Breast epithelium (tissue), 4 donors: ENCODE data around the gene UGT1A7. TPM values are rescaled to one million over a fixed set of nuclear protein-coding genes. Genes with fewer than 3 reads are reported as not detected.
"Not testable (repeated sequence)": the region's sequence is repeated elsewhere in the genome, so short reads cannot be mapped to it uniquely, and the experiment has no call there.

Source experiments
- DNase-seq, 2 donors: peaks; one replicate each; pipeline ENCODE4 v3.0.0-alpha.2; 2019; ENCODE audit warnings: low spot score in 2 of 2
- H3K27ac ChIP-seq, 2 donors: fragments of 200-600 bp; sonication (generic) in 1 of 2; one replicate each; pipeline ENCODE4 v1.5.1; 2016 to 2019; ENCODE audit warnings: mild to moderate bottlenecking in 1 of 2
- H3K27me3 ChIP-seq, 2 donors: fragments of 200-600 bp; sonication (generic) in 1 of 2; one replicate each; pipeline versions ENCODE4 v1.5.1 to v1.6.0; 2017 to 2019; ENCODE audit warnings: control low read depth in 1 of 2, mild to moderate bottlenecking in 1 of 2
- H3K36me3 ChIP-seq: fragments of 200-600 bp; one replicate; pipeline ENCODE4 v1.5.1; 2019
- H3K4me1 ChIP-seq, 2 donors: fragments of 200-600 bp; sonication (generic); one replicate each; pipeline ENCODE4 v1.5.1; 2016 to 2019; ENCODE audit warnings: control low read depth in 1 of 2
- H3K4me3 ChIP-seq, 3 donors: fragments of 200-600 bp; sonication (generic); 1 replicate in 2 of 3; 2 replicates in 1 of 3; pipeline ENCODE4 v1.5.1; 2016 to 2019; ENCODE audit warnings: mild to moderate bottlenecking in 3 of 3, moderate library complexity in 2 of 3
- H3K9me3 ChIP-seq, 2 donors: fragments of 200-600 bp; sonication (generic) in 1 of 2; one replicate each; pipeline ENCODE4 v1.5.1; 2016 to 2019; ENCODE audit warnings: control low read depth in 1 of 2
- CTCF ChIP-seq, 3 donors: fragments of 450-650 bp; IDR thresholded peaks; one replicate each; pipeline ENCODE4 v1.5.1; 2016 to 2017; ENCODE audit warnings: antibody characterized with exemption in 3 of 3, mild to moderate bottlenecking in 3 of 3, moderate library complexity in 3 of 3
- POLR2A ChIP-seq: fragments of 450-650 bp; IDR thresholded peaks from one replicate; pipeline ENCODE4 v1.6.1; 2016; ENCODE audit warnings: antibody characterized with exemption, mild to moderate bottlenecking, moderate library complexity
- POLR2AphosphoS5 ChIP-seq, 3 donors: sonication (generic); formaldehyde crosslinking; IDR thresholded peaks; one replicate each; pipeline ENCODE4 v1.6.1; 2017; ENCODE audit warnings: antibody characterized with exemption in 3 of 3
- intact Hi-C: fragments of 100-400 bp; cut with DNase I; formaldehyde crosslinking; loops from one replicate; pipeline ENCODE4 v1.15.1; 2023; ENCODE audit warnings: low total_unique reads
- total RNA-seq, 3 donors: library from RNA; depleted of rRNA; stranded (reverse); fragments of >200 nt; gene quantifications; one replicate each; pipeline ENCODE4 v1.1.0, GENCODE V29; 2016

Gene UGT1A7
- total RNA-seq, 3 donors from 2014 or later, result not detected

GRCh38 chr2:233698740-233699139 is 17.0 kb downstream of the UGT1A7 start:
- intact Hi-C loops, result no loop called here
- Histone ChIP-seq H3K27me3 (no peaks in the 10 kb centered on the region), H3K27ac (no peak overlapping the region), H3K36me3 (no peaks in the 10 kb centered on the region), H3K9me3 (no peaks in the 10 kb centered on the region), H3K4me3 (no peak overlapping the region), H3K4me1 (no peaks in the 10 kb centered on the region)
- DNase-seq, result no peak
- TF ChIP-seq CTCF (IDR thresholded peaks at IDR 0.05), result no peak
- no peak for TF ChIP-seq POLR2AphosphoS5 (IDR thresholded peaks at IDR 0.05)
- no peak for TF ChIP-seq POLR2A

GRCh38 chr2:233699424-233700027 is 17.8 kb downstream of the UGT1A7 start:
- no peak overlapping the region for H3K27ac ChIP-seq
- DNase-seq, result no peak

GRCh38 chr2:233700028-233700635 is 18.4 kb downstream of the UGT1A7 start:
- intact Hi-C loops, result no loop called here
- TF ChIP-seq POLR2AphosphoS5 (IDR thresholded peaks at IDR 0.05) (no peak), CTCF (IDR thresholded peaks at IDR 0.05) (no peak), POLR2A (no peak)
- no peak overlapping the region for H3K27ac ChIP-seq
- H3K27me3 ChIP-seq, result no peaks in the 10 kb centered on the region
- no peak overlapping the region for H3K4me3 ChIP-seq
- no peaks in the 10 kb centered on the region for H3K36me3 ChIP-seq
- H3K9me3 ChIP-seq, result no peaks in the 10 kb centered on the region
- no peak for DNase-seq
- H3K4me1 ChIP-seq, result no peaks in the 10 kb centered on the region

More at GRCh38 chr2:233699424-233700027, 17.8 kb downstream of the UGT1A7 start:
- Histone ChIP-seq H3K9me3 (no peaks in the 10 kb centered on the region), H3K4me1 (no peaks in the 10 kb centered on the region), H3K27me3 (no peaks in the 10 kb centered on the region), H3K36me3 (no peaks in the 10 kb centered on the region), H3K4me3 (no peak overlapping the region)
- TF ChIP-seq POLR2AphosphoS5 (IDR thresholded peaks at IDR 0.05), result no peak
- no peak for TF ChIP-seq POLR2A
- no peak for TF ChIP-seq CTCF (IDR thresholded peaks at IDR 0.05)
- intact Hi-C loops, result no loop called here

- H3K36me3 ChIP-seq, H3K27ac ChIP-seq, H3K4me3 ChIP-seq, H3K4me1 ChIP-seq, H3K27me3 ChIP-seq, intact Hi-C loops, H3K9me3 ChIP-seq, DNase-seq: not testable (repeated sequence)
Observed at GRCh38 chr2:233700842-233701241, 19.1 kb downstream of the UGT1A7 start.

GRCh38 chr2:233702238-233702637 is 20.5 kb downstream of the UGT1A7 start:
- no peaks in the 10 kb centered on the region for H3K4me1 ChIP-seq
- no peaks in the 10 kb centered on the region for H3K27me3 ChIP-seq
- H3K36me3 ChIP-seq, result no peaks in the 10 kb centered on the region
- intact Hi-C loops, result no loop called here
- no peak overlapping the region for H3K4me3 ChIP-seq
- H3K9me3 ChIP-seq, result no peaks in the 10 kb centered on the region
- no peak for DNase-seq
- no peak for TF ChIP-seq CTCF (IDR thresholded peaks at IDR 0.05)
- no peak for TF ChIP-seq POLR2A
- TF ChIP-seq POLR2AphosphoS5 (IDR thresholded peaks at IDR 0.05), result no peak
- H3K27ac ChIP-seq, result no peak overlapping the region
